ENCODE data around the gene YLPM1. TPM values are rescaled to one million over a fixed set of nuclear protein-coding genes. Genes with fewer than 3 reads are reported as not detected.
A peak's percentile ranks its signal among the peaks of the same experiment; 100 is the strongest.

Gene YLPM1
- total RNA-seq, 1 donor from 2014 or later: 49.5 TPM

GRCh38 chr14:74836251-74836960 lies 73.3 kb downstream of the YLPM1 start:
- FAIRE-seq (no peak), DNase-seq (ENCODE audit: low read depth) (peak; percentile 44)
- Histone ChIP-seq H3K36me3 (ENCODE audit: insufficient read depth, low read length) (peaks cover 10% of the 10 kb centered on the region), H3K27me3 (ENCODE audit: insufficient read depth, low read length) (no peaks in the 10 kb centered on the region), H3K27ac (ENCODE audit: low read depth, low read length) (no peak overlapping the region), H3K9ac (ENCODE audit: low read length) (no peak overlapping the region), H3K79me2 (ENCODE audit: insufficient read depth, low read length) (no peaks in the 10 kb centered on the region), H2AFZ (ENCODE audit: low read depth, low read length) (no peak overlapping the region), H3K4me2 (ENCODE audit: low read length) (peak overlapping the region; percentile 27), H4K20me1 (ENCODE audit: insufficient read depth, low read length) (peaks cover 4% of the 10 kb centered on the region), H3K4me3 (ENCODE audit: insufficient read depth, low read depth, low read length) (no peak overlapping the region), H3K4me1 (ENCODE audit: insufficient read depth, low read length) (peaks cover 22% of the 10 kb centered on the region), H3K9me3 (ENCODE audit: insufficient read depth, low read depth, low read length) (no peaks in the 10 kb centered on the region)
- Mint-ChIP-seq H3K36me3 (ENCODE audit: low read depth, unreplicated experiment) (peaks cover 6% of the 10 kb centered on the region), H3K4me3 (ENCODE audit: unreplicated experiment) (no peak overlapping the region), H3K27me3 (ENCODE audit: low read depth, unreplicated experiment) (no peaks in the 10 kb centered on the region), H3K4me1 (ENCODE audit: low read depth, unreplicated experiment) (peaks cover 29% of the 10 kb centered on the region), H3K27ac (ENCODE audit: unreplicated experiment) (no peak overlapping the region), H3K9me3 (ENCODE audit: unreplicated experiment) (no peaks in the 10 kb centered on the region)
- TF ChIP-seq EZH2 (IDR thresholded peaks at IDR 0.05; ENCODE audit: insufficient read depth, low read length) (no peak), CTCF (IDR thresholded peaks at IDR 0.05; ENCODE audit: insufficient read depth, low read depth, low read length) (no peak)

- H3K27ac ChIP-seq (ENCODE audit: low read depth, low read length): no peak overlapping the region
- no peak for FAIRE-seq
- no peaks in the 10 kb centered on the region for H3K9me3 ChIP-seq (ENCODE audit: insufficient read depth, low read depth, low read length)
- no peak overlapping the region for H3K4me3 Mint-ChIP-seq (ENCODE audit: unreplicated experiment)
- no peak for TF ChIP-seq CTCF (IDR thresholded peaks at IDR 0.05; ENCODE audit: insufficient read depth, low read depth, low read length)
- TF ChIP-seq EZH2 (IDR thresholded peaks at IDR 0.05; ENCODE audit: insufficient read depth, low read length): no peak
- H3K27ac Mint-ChIP-seq (ENCODE audit: unreplicated experiment): no peak overlapping the region
- peaks cover 15% of the 10 kb centered on the region for H3K36me3 ChIP-seq (ENCODE audit: insufficient read depth, low read length)
- no peak overlapping the region for H2AFZ ChIP-seq (ENCODE audit: low read depth, low read length)
- H3K27me3 ChIP-seq (ENCODE audit: insufficient read depth, low read length): no peaks in the 10 kb centered on the region
- DNase-seq (ENCODE audit: low read depth): no peak
- no peaks in the 10 kb centered on the region for H3K79me2 ChIP-seq (ENCODE audit: insufficient read depth, low read length)
- H3K4me3 ChIP-seq (ENCODE audit: insufficient read depth, low read depth, low read length): no peak overlapping the region
- H3K27me3 Mint-ChIP-seq (ENCODE audit: low read depth, unreplicated experiment): no peaks in the 10 kb centered on the region
- H3K36me3 Mint-ChIP-seq (ENCODE audit: low read depth, unreplicated experiment): peaks cover 6% of the 10 kb centered on the region
- H3K9ac ChIP-seq (ENCODE audit: low read length): no peak overlapping the region
- H3K4me1 ChIP-seq (ENCODE audit: insufficient read depth, low read length): peaks cover 22% of the 10 kb centered on the region
- H3K4me1 Mint-ChIP-seq (ENCODE audit: low read depth, unreplicated experiment): peaks cover 29% of the 10 kb centered on the region
- H3K4me2 ChIP-seq (ENCODE audit: low read length): no peak overlapping the region
- peaks cover 4% of the 10 kb centered on the region for H4K20me1 ChIP-seq (ENCODE audit: insufficient read depth, low read length)
- no peaks in the 10 kb centered on the region for H3K9me3 Mint-ChIP-seq (ENCODE audit: unreplicated experiment)
These were observed 75.0 kb downstream of the YLPM1 start for GRCh38 chr14:74838166-74838565.

GRCh38 chr14:74840603-74841030 lies 77.5 kb downstream of the YLPM1 start:
- peaks cover 4% of the 10 kb centered on the region for H4K20me1 ChIP-seq (ENCODE audit: insufficient read depth, low read length)
- DNase-seq (ENCODE audit: low read depth) (no peak), FAIRE-seq (no peak)
- H3K4me3 ChIP-seq (ENCODE audit: insufficient read depth, low read depth, low read length): no peak overlapping the region
- no peaks in the 10 kb centered on the region for H3K27me3 ChIP-seq (ENCODE audit: insufficient read depth, low read length)
- no peaks in the 10 kb centered on the region for H3K9me3 ChIP-seq (ENCODE audit: insufficient read depth, low read depth, low read length)
- peaks cover 7% of the 10 kb centered on the region for H3K4me1 ChIP-seq (ENCODE audit: insufficient read depth, low read length)
- no peaks in the 10 kb centered on the region for H3K9me3 Mint-ChIP-seq (ENCODE audit: unreplicated experiment)
- H3K4me2 ChIP-seq (ENCODE audit: low read length): no peak overlapping the region
- H3K4me1 Mint-ChIP-seq (ENCODE audit: low read depth, unreplicated experiment): peaks cover 21% of the 10 kb centered on the region
- H3K79me2 ChIP-seq (ENCODE audit: insufficient read depth, low read length): no peaks in the 10 kb centered on the region
- H3K27ac Mint-ChIP-seq (ENCODE audit: unreplicated experiment): no peak overlapping the region
- H3K27ac ChIP-seq (ENCODE audit: low read depth, low read length): no peak overlapping the region
- peaks cover 15% of the 10 kb centered on the region for H3K36me3 ChIP-seq (ENCODE audit: insufficient read depth, low read length)
- no peak overlapping the region for H2AFZ ChIP-seq (ENCODE audit: low read depth, low read length)
- H3K27me3 Mint-ChIP-seq (ENCODE audit: low read depth, unreplicated experiment): no peaks in the 10 kb centered on the region
- TF ChIP-seq EZH2 (IDR thresholded peaks at IDR 0.05; ENCODE audit: insufficient read depth, low read length): no peak
- no peak for TF ChIP-seq CTCF (IDR thresholded peaks at IDR 0.05; ENCODE audit: insufficient read depth, low read depth, low read length)
- H3K9ac ChIP-seq (ENCODE audit: low read length): no peak overlapping the region
- peaks cover 4% of the 10 kb centered on the region for H3K36me3 Mint-ChIP-seq (ENCODE audit: low read depth, unreplicated experiment)
- H3K4me3 Mint-ChIP-seq (ENCODE audit: unreplicated experiment): no peak overlapping the region
